ENCODE data around the gene ZNF236. TPM values are rescaled to one million over a fixed set of nuclear protein-coding genes. Genes with fewer than 3 reads are reported as not detected.

ZNF236 gene
- total RNA-seq, 1 donor from 2014 or later = 9.9 TPM

GRCh38 chr18:76996429-76996828 lies 174.1 kb downstream of the ZNF236 start:
- no peak for TF ChIP-seq CTCF (conservative IDR thresholded peaks at IDR 0.05; ENCODE audit: low read depth, low read length)
- no peak overlapping the region for H3K4me3 ChIP-seq (ENCODE audit: low read depth, low read length)
- no peak for DNase-seq (ENCODE audit: low read depth)

GRCh38 chr18:76997951-76998808 lies 175.8 kb downstream of the ZNF236 start:
- no peak overlapping the region for H3K4me3 ChIP-seq (ENCODE audit: low read depth, low read length)
- no peak for TF ChIP-seq CTCF (conservative IDR thresholded peaks at IDR 0.05; ENCODE audit: low read depth, low read length)
- DNase-seq (ENCODE audit: low read depth) = no peak

GRCh38 chr18:76999077-76999476 lies 176.7 kb downstream of the ZNF236 start:
- TF ChIP-seq CTCF (conservative IDR thresholded peaks at IDR 0.05; ENCODE audit: low read depth, low read length) = no peak
- DNase-seq (ENCODE audit: low read depth) = no peak
- no peak overlapping the region for H3K4me3 ChIP-seq (ENCODE audit: low read depth, low read length)

GRCh38 chr18:77000527-77000926 lies 178.2 kb downstream of the ZNF236 start:
- no peak overlapping the region for H3K4me3 ChIP-seq (ENCODE audit: low read depth, low read length)
- peak; percentile 99 for TF ChIP-seq CTCF (conservative IDR thresholded peaks at IDR 0.05; ENCODE audit: low read depth, low read length)
- no peak for DNase-seq (ENCODE audit: low read depth)

- no peak overlapping the region for H3K4me3 ChIP-seq (ENCODE audit: low read depth, low read length)
- no peak for DNase-seq (ENCODE audit: low read depth)
- TF ChIP-seq CTCF (conservative IDR thresholded peaks at IDR 0.05; ENCODE audit: low read depth, low read length) = no peak
Observed at GRCh38 chr18:77001041-77001440, 178.7 kb downstream of the ZNF236 start.

GRCh38 chr18:77001979-77002378 lies 179.6 kb downstream of the ZNF236 start:
- no peak for TF ChIP-seq CTCF (conservative IDR thresholded peaks at IDR 0.05; ENCODE audit: low read depth, low read length)
- DNase-seq (ENCODE audit: low read depth) = no peak
- H3K4me3 ChIP-seq (ENCODE audit: low read depth, low read length) = no peak overlapping the region

GRCh38 chr18:77002496-77002895 lies 180.1 kb downstream of the ZNF236 start:
- no peak for TF ChIP-seq CTCF (conservative IDR thresholded peaks at IDR 0.05; ENCODE audit: low read depth, low read length)
- no peak overlapping the region for H3K4me3 ChIP-seq (ENCODE audit: low read depth, low read length)
- DNase-seq (ENCODE audit: low read depth) = no peak

Measured in epithelial cell of proximal tubule (primary cell).